Measurements from ENCODE around the gene F12.

F12 gene

GRCh38 chr5:177446200-177447065 is 37.1 kb upstream of the F12 start, which contains the start of gene PRR7:
PRR7 (plus strand) TSS chr5:177446814; CDS start chr5:177455068, 8,254 bp downstream.
- peak; percentile 95 for DNase-seq (ENCODE audit: low spot score)

GRCh38 chr5:177445917-177446199 is 36.5 kb upstream of the F12 start:
- no peak for DNase-seq (ENCODE audit: low spot score)

GRCh38 chr5:177445052-177445916 is 35.9 kb upstream of the F12 start:
- DNase-seq (ENCODE audit: low spot score) = no peak

- DNase-seq (ENCODE audit: low spot score) = no peak
Observed at GRCh38 chr5:177444106-177445051, 35.0 kb upstream of the F12 start.

GRCh38 chr5:177443144-177443983 is 34.0 kb upstream of the F12 start:
- no peak for DNase-seq (ENCODE audit: low spot score)

- no peak for DNase-seq (ENCODE audit: low spot score)
Observed at GRCh38 chr5:177442066-177442826, 32.9 kb upstream of the F12 start.

GRCh38 chr5:177440990-177441780 is 31.8 kb upstream of the F12 start:
- DNase-seq (ENCODE audit: low spot score) = no peak

- no peak for DNase-seq (ENCODE audit: low spot score)
Observed at GRCh38 chr5:177440211-177440989, 31.0 kb upstream of the F12 start.

GRCh38 chr5:177439518-177440053 is 30.2 kb upstream of the F12 start:
- DNase-seq (ENCODE audit: low spot score) = no peak

GRCh38 chr5:177438468-177438867 is 29.1 kb upstream of the F12 start:
- DNase-seq (ENCODE audit: low spot score) = no peak

- no peak for DNase-seq (ENCODE audit: low spot score)
Observed at GRCh38 chr5:177437623-177438022, 28.3 kb upstream of the F12 start.

- no peak for DNase-seq (ENCODE audit: low spot score)
Observed at GRCh38 chr5:177435847-177436536, 26.6 kb upstream of the F12 start.

GRCh38 chr5:177434942-177435738 is 25.8 kb upstream of the F12 start:
- no peak for DNase-seq (ENCODE audit: low spot score)

GRCh38 chr5:177434437-177434836 is 25.1 kb upstream of the F12 start:
- no peak for DNase-seq (ENCODE audit: low spot score)

GRCh38 chr5:177433658-177434217 is 24.4 kb upstream of the F12 start:
- no peak for DNase-seq (ENCODE audit: low spot score)

GRCh38 chr5:177432839-177433657 is 23.7 kb upstream of the F12 start:
- no peak for DNase-seq (ENCODE audit: low spot score)

Measured in D341Med (cell line).